DMS 273 treated with DMSO at 0.1 percent for 48 hours (cell line): ENCODE data around the gene TBCCD1.

ENCODE experiments used
- DNase-seq: peaks from one replicate; lab custom pipeline; 2025; lab: John Stamatoyannopoulos, UW

The TBCCD1 gene

GRCh38 chr3:186567072-186567921, at the start of gene TBCCD1:
TBCCD1 (minus strand) TSS chr3:186567339; CDS start chr3:186564329, 3,010 bp downstream.
- peak; percentile 74 for DNase-seq

GRCh38 chr3:186616299-186616617, 49.1 kb upstream of the TBCCD1 start:
- no peak for DNase-seq

GRCh38 chr3:186614597-186615483, 47.7 kb upstream of the TBCCD1 start:
- peak; percentile 43 for DNase-seq

- DNase-seq, result no peak
These were observed 47.1 kb upstream of the TBCCD1 start for GRCh38 chr3:186614266-186614596.

- DNase-seq, result no peak
These were observed 46.6 kb upstream of the TBCCD1 start for GRCh38 chr3:186613637-186614265.

GRCh38 chr3:186612721-186613636, 45.8 kb upstream of the TBCCD1 start, which contains the start of gene AHSG:
AHSG (plus strand) TSS chr3:186613060; CDS start chr3:186613142, 82 bp downstream.
- no peak for DNase-seq

- DNase-seq, result no peak
These were observed 44.9 kb upstream of the TBCCD1 start for GRCh38 chr3:186612065-186612464.

- DNase-seq, result no peak
These were observed 42.2 kb upstream of the TBCCD1 start for GRCh38 chr3:186609247-186609868.

- DNase-seq, result no peak
These were observed 41.6 kb upstream of the TBCCD1 start for GRCh38 chr3:186608624-186609215.

- DNase-seq, result no peak
These were observed 38.7 kb upstream of the TBCCD1 start for GRCh38 chr3:186605561-186606545.

GRCh38 chr3:186605078-186605477, 37.9 kb upstream of the TBCCD1 start:
- no peak for DNase-seq

- no peak for DNase-seq
These were observed 36.0 kb upstream of the TBCCD1 start for GRCh38 chr3:186603159-186603558.

GRCh38 chr3:186600896-186601295, 33.8 kb upstream of the TBCCD1 start:
- DNase-seq, result no peak

- DNase-seq, result no peak
These were observed 32.6 kb upstream of the TBCCD1 start for GRCh38 chr3:186599785-186600166.

- DNase-seq, result no peak
These were observed 32.1 kb upstream of the TBCCD1 start for GRCh38 chr3:186599142-186599784.

- DNase-seq, result no peak
These were observed 31.6 kb upstream of the TBCCD1 start for GRCh38 chr3:186598794-186599141.

- no peak for DNase-seq
These were observed 31.1 kb upstream of the TBCCD1 start for GRCh38 chr3:186598108-186598784.

- no peak for DNase-seq
These were observed 29.6 kb upstream of the TBCCD1 start for GRCh38 chr3:186596568-186597287.
